GM12878 (cell line): ENCODE data around the gene PDE11A. TPM values are rescaled to one million over a fixed set of nuclear protein-coding genes. Genes with fewer than 3 reads are reported as not detected.

Source experiments
- ATAC-seq: fragments of 200-7000 bp; cut with Tn5 transposase; 3 replicates; pipeline ENCODE4 v1.9.1; 2020; ENCODE audit warnings: mild to moderate bottlenecking, moderate library complexity
- BruUV-seq: library from RNA; stranded (reverse); fragments of 400-500 nt; replicated peaks from 2 replicates; lab custom pipeline; 2021; lab: Mats Ljungman, UMichigan
- CTCF ChIA-PET: fragments of 300-600 bp; sonication (Branson Sonifier 250); formaldehyde crosslinking; extraction: SDS; loops from one replicate; lab custom pipeline; 2021; ENCODE audit warnings: inconsistent platforms; lab: Yijun Ruan, JAX
- POLR2A ChIA-PET: fragments of 350-600 bp; formaldehyde crosslinking; extraction: SDS; loops from one replicate; lab custom pipeline; 2021; ENCODE audit warnings: inconsistent platforms; lab: Charles Lee
- RAD21 ChIA-PET: fragments of 300-600 bp; sonication (Branson Sonifier 250); formaldehyde crosslinking; loops from one replicate; lab custom pipeline; 2023; ENCODE audit warnings: antibody characterized with exemption; ENCODE audit not compliant: unreplicated experiment; lab: Charles Lee
- SMC1A ChIA-PET: fragments of 300-600 bp; sonication (Branson Sonifier 250); formaldehyde crosslinking; loops from one replicate; lab custom pipeline; 2023; ENCODE audit not compliant: unreplicated experiment, uncharacterized antibody; lab: Charles Lee
- DNase-seq: peaks from one replicate; pipeline ENCODE4 v3.0.0-alpha.2; 2011; ENCODE audit warnings: low read depth, low spot score
- FAIRE-seq: peaks from 3 replicates; lab custom pipeline; 2011; peaks lifted over from hg19 to GRCh38; lab: Jason Lieb, UNC
- H2AFZ ChIP-seq: 2 replicates; pipeline ENCODE4 v1.6.0; 2011; ENCODE audit warnings: low read depth, low read length, control low read depth; ENCODE audit not compliant: control insufficient read depth
- H3K27ac ChIP-seq: 2 replicates; pipeline ENCODE4 v1.5.1; 2011; ENCODE audit warnings: control low read depth; ENCODE audit not compliant: control insufficient read depth, insufficient read depth
- H3K27me3 ChIP-seq, 2 experiments: replicated peaks in 1 of 2; 2 replicates each; pipeline versions ENCODE4 v1.6.0 to v1.6.1; 2011; ENCODE audit warnings: low read length in 1 of 2; ENCODE audit not compliant: control insufficient read depth in 2 of 2, insufficient read depth in 2 of 2
- H3K36me3 ChIP-seq, 2 experiments: 2 replicates each; pipeline ENCODE4 v1.5.1; 2011; ENCODE audit warnings: low read length in 1 of 2; ENCODE audit not compliant: control insufficient read depth in 2 of 2, insufficient read depth in 2 of 2
- H3K4me1 ChIP-seq: 2 replicates; pipeline ENCODE4 v1.6.1; 2011; ENCODE audit warnings: mild to moderate bottlenecking, low read length, moderate library complexity, mixed read lengths; ENCODE audit not compliant: control insufficient read depth, insufficient read depth
- H3K4me2 ChIP-seq: 2 replicates; pipeline ENCODE4 v1.6.0; 2011; ENCODE audit warnings: control low read depth; ENCODE audit not compliant: control insufficient read depth, insufficient read depth
- H3K4me3 ChIP-seq: fragments of 200-600 bp; sonication (generic); 2 replicates; pipeline ENCODE4 v1.5.1; 2016
- H3K79me2 ChIP-seq: 2 replicates; pipeline ENCODE4 v1.6.0; 2011; ENCODE audit warnings: low read length; ENCODE audit not compliant: control insufficient read depth, insufficient read depth
- H3K9ac ChIP-seq: 2 replicates; pipeline ENCODE4 v1.8.0; 2011; ENCODE audit warnings: low read length, control low read depth, mixed read lengths; ENCODE audit not compliant: control insufficient read depth, insufficient read depth
- H3K9me3 ChIP-seq: replicated peaks from 3 replicates; pipeline ENCODE4 v1.5.1; 2011; ENCODE audit warnings: mild to moderate bottlenecking, low read length; ENCODE audit not compliant: control insufficient read depth, insufficient read depth
- H4K20me1 ChIP-seq: 2 replicates; pipeline ENCODE4 v1.6.0; 2011; ENCODE audit not compliant: control insufficient read depth, insufficient read depth
- ATF2 ChIP-seq: IDR thresholded peaks from 2 replicates; pipeline ENCODE4 v1.6.1; 2012; ENCODE audit warnings: low read length, inconsistent platforms
- BCLAF1 ChIP-seq: fragments of 450-650 bp; IDR thresholded peaks from 2 replicates; pipeline ENCODE4 v1.6.1; 2017; ENCODE audit warnings: antibody characterized with exemption, mild to moderate bottlenecking, moderate library complexity
- CHD2 ChIP-seq: IDR thresholded peaks from 2 replicates; pipeline ENCODE4 v1.6.1; 2011; ENCODE audit warnings: low read depth, low read length, improper control_type of control experiment, borderline replicate concordance
- DPF2 ChIP-seq: fragments of 450-650 bp; IDR thresholded peaks from 2 replicates; pipeline ENCODE4 v1.6.1; 2017; ENCODE audit warnings: mild to moderate bottlenecking
- FOXK2 ChIP-seq: fragments of 450-650 bp; IDR thresholded peaks from 2 replicates; pipeline ENCODE4 v1.6.1; 2017; ENCODE audit warnings: mild to moderate bottlenecking, moderate library complexity
- FOXM1 ChIP-seq: IDR thresholded peaks from 2 replicates; pipeline ENCODE4 v1.6.1; 2012; ENCODE audit warnings: low read depth, mild to moderate bottlenecking, inconsistent platforms, low read length, moderate library complexity
- HDAC2 ChIP-seq: fragments of 200-600 bp; sonication (generic); IDR thresholded peaks from 2 replicates; pipeline ENCODE4 v1.6.1; 2017
- IRF4 ChIP-seq: IDR thresholded peaks from 2 replicates; pipeline ENCODE4 v1.6.1; 2011; ENCODE audit warnings: low read depth, low read length
- MEF2B ChIP-seq: fragments of 450-650 bp; IDR thresholded peaks from 2 replicates; pipeline ENCODE4 v1.6.1; 2018; ENCODE audit warnings: mild to moderate bottlenecking, moderate library complexity; ENCODE audit not compliant: partially characterized antibody, poor library complexity, severe bottlenecking
- POLR2AphosphoS2 ChIP-seq: IDR thresholded peaks from 2 replicates; pipeline ENCODE4 v1.6.1; 2011; ENCODE audit warnings: low read depth, mild to moderate bottlenecking, low read length, improper control_type of control experiment, moderate library complexity
- RBBP5 ChIP-seq: fragments of 200-600 bp; sonication (generic); conservative IDR thresholded peaks from 2 replicates; pipeline ENCODE4 v1.6.1; 2016
- SMAD1 ChIP-seq: fragments of 450-650 bp; IDR thresholded peaks from 2 replicates; pipeline ENCODE4 v1.6.1; 2018; ENCODE audit warnings: mild to moderate bottlenecking, low read depth; ENCODE audit not compliant: partially characterized antibody
- SRF ChIP-seq, 2 experiments: IDR thresholded peaks; 2 replicates each; pipeline ENCODE4 v1.6.1; 2011; ENCODE audit warnings: low read depth in 2 of 2, low read length in 2 of 2, mild to moderate bottlenecking in 1 of 2, moderate library complexity in 1 of 2
- ZNF207 ChIP-seq: fragments of 450-650 bp; IDR thresholded peaks from 2 replicates; pipeline ENCODE4 v1.6.1; 2014; ENCODE audit warnings: antibody characterized with exemption, mild to moderate bottlenecking, borderline replicate concordance
- ZNF217 ChIP-seq: fragments of 450-650 bp; IDR thresholded peaks from 2 replicates; pipeline ENCODE4 v1.6.1; 2017; ENCODE audit warnings: antibody characterized with exemption, mild to moderate bottlenecking
- ZSCAN29 ChIP-seq: fragments of 450-650 bp; IDR thresholded peaks from 2 replicates; pipeline ENCODE4 v1.6.1; 2017; ENCODE audit warnings: mild to moderate bottlenecking, moderate library complexity
- WGBS: methylation state at CpG from one replicate; pipeline ENCODE4 v1.1.6; 2016; ENCODE audit warnings: low lambda C conversion rate; ENCODE audit not compliant: insufficient replicate concordance, insufficient coverage; ENCODE audit errors: missing lambda C conversion rate; 5-methylcytosine and 5-hydroxymethylcytosine counted together
- in situ Hi-C: fragments of 300-500 bp; cut with MboI; formaldehyde crosslinking; loops from 9 replicates; pipeline ENCODE4 v1.14.3; 2018; ENCODE audit warnings: mixed read lengths
- intact Hi-C: fragments of 100-400 bp; cut with micrococcal nuclease; formaldehyde crosslinking; loops from one replicate; pipeline ENCODE4 v1.14.2; 2022; ENCODE audit not compliant: unreplicated experiment
- polyA plus RNA-seq, 11 experiments: library from polyadenylated mRNA; depleted of rRNA in 4 of 11; unstranded in 6 of 11; stranded (reverse) in 5 of 11; fragments of >200 nt; fragmentation: Nextera tagmentation in 4 of 11; fragmentation: Illumina TruSeq in 1 of 11; extraction: Ambion mirVana in 4 of 11; extraction: Trizol in 1 of 11; gene quantifications; 1 replicate in 1 of 11; 2 replicates in 10 of 11; pipeline versions ENCODE4 v1.2.1 to v1.2.3, GENCODE V29; 2011 to 2016; ENCODE audit warnings: inconsistent platforms in 2 of 11, missing spikeins in 2 of 11, low read depth in 1 of 11
- total RNA-seq, 4 experiments: library from RNA; depleted of rRNA in 3 of 4; stranded (reverse); fragments of >200 nt in 3 of 4; fragmentation: Illumina TruSeq in 1 of 4; extraction: Trizol in 1 of 4; gene quantifications; 2 replicates each; pipeline versions ENCODE4 v1.2.1 to v1.2.3, GENCODE V29; 2013 to 2021
- TF ChIP-seq, protein P1 (sequence below): IDR thresholded peaks from 2 replicates; pipeline ENCODE4 v1.6.1; 2012; ENCODE audit warnings: low read depth, low read length, improper control_type of control experiment
- TF ChIP-seq, protein P2 (sequence below): IDR thresholded peaks from 2 replicates; pipeline ENCODE4 v1.6.1; 2011; ENCODE audit warnings: low read depth, low read length, improper control_type of control experiment, borderline replicate concordance
- TF ChIP-seq, protein P3 (sequence below): fragments of 450-650 bp; IDR thresholded peaks from 2 replicates; pipeline ENCODE4 v1.6.1; 2016; ENCODE audit warnings: mild to moderate bottlenecking

The PDE11A gene
- total and polyA plus RNA-seq, 10 of the 15 experiments (the other 5 are each of a cell fraction or from before 2014, with no cell fraction given), result 0.01 to 0.17 (median 0.06) TPM; not detected in 5

DNA sequence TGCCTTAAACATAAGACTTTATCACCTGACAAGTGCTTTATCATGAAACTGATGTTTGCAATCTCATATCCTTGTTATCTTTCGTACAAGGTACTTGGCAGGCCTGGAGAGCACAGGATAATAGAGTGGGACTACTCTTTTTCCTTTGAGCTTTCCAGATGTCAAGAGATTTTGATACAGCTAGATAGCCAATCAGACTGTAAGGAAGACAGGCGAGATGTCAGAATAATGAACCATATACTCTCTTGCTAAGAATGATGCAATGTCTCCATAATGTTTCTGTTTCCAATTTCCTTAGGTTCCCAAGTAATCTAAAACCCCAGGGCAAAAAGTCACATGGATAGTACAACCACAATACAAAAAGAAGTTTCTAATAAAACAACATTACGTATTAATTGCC lies 313.1 kb downstream of the PDE11A start:
- no peaks in the 10 kb centered on the region for H4K20me1 ChIP-seq
- no peaks in the 10 kb centered on the region for H3K4me1 ChIP-seq
- ATAC-seq (no peak), DNase-seq (no peak), FAIRE-seq (no peak)
- H3K27ac ChIP-seq, result no peak overlapping the region
- H3K4me2 ChIP-seq, result no peak overlapping the region
- no peak overlapping the region for H3K4me3 ChIP-seq
- H3K9ac ChIP-seq, result no peak overlapping the region
- SMC1A ChIA-PET, result no interaction called here
- H3K79me2 ChIP-seq, result no peaks in the 10 kb centered on the region
- WGBS, result 12% methylated on average over 3 of the region's 3 CpGs
- no peak overlapping the region for H2AFZ ChIP-seq
- no TSS peak for BruUV-seq
- H3K9me3 ChIP-seq, result no peaks in the 10 kb centered on the region
- no peaks in the 10 kb centered on the region for H3K36me3 ChIP-seq
- no peaks in the 10 kb centered on the region; a peak in 1 of 4 replicates for H3K27me3 ChIP-seq
- RAD21 ChIA-PET, result no interaction called here
- POLR2A ChIA-PET, result no interaction called here
- in situ Hi-C loops (no loop called here), intact Hi-C loops (no loop called here)
- CTCF ChIA-PET, result interaction anchor here (1.7 kb wide), 1 partner anchor 424 kb away, joined by 11 read pairs; no protein-coding TSS in a partner anchor
- TF ChIP-seq POLR2AphosphoS2, result no peak
- TF ChIP-seq, protein P1, sequence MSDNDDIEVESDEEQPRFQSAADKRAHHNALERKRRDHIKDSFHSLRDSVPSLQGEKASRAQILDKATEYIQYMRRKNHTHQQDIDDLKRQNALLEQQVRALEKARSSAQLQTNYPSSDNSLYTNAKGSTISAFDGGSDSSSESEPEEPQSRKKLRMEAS, result no peak
- TF ChIP-seq, protein P2, sequence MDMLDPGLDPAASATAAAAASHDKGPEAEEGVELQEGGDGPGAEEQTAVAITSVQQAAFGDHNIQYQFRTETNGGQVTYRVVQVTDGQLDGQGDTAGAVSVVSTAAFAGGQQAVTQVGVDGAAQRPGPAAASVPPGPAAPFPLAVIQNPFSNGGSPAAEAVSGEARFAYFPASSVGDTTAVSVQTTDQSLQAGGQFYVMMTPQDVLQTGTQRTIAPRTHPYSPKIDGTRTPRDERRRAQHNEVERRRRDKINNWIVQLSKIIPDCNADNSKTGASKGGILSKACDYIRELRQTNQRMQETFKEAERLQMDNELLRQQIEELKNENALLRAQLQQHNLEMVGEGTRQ, result no peak
- no peak for TF ChIP-seq RBBP5
- no peak for TF ChIP-seq FOXK2
- no peak for TF ChIP-seq SRF (IDR thresholded peaks at IDR 0.05; ENCODE audit: low read depth in 2 of 2, low read length in 2 of 2)
- no peak for TF ChIP-seq CHD2
- no peak for TF ChIP-seq SMAD1
- TF ChIP-seq ATF2, result no peak
- TF ChIP-seq, protein P3, sequence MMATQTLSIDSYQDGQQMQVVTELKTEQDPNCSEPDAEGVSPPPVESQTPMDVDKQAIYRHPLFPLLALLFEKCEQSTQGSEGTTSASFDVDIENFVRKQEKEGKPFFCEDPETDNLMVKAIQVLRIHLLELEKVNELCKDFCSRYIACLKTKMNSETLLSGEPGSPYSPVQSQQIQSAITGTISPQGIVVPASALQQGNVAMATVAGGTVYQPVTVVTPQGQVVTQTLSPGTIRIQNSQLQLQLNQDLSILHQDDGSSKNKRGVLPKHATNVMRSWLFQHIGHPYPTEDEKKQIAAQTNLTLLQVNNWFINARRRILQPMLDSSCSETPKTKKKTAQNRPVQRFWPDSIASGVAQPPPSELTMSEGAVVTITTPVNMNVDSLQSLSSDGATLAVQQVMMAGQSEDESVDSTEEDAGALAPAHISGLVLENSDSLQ, result no peak
- no peak for TF ChIP-seq FOXM1
- no peak for TF ChIP-seq ZNF207
- TF ChIP-seq ZNF217, result no peak
- no peak for TF ChIP-seq BCLAF1
- no peak for TF ChIP-seq ZSCAN29
- TF ChIP-seq IRF4, result no peak
- TF ChIP-seq MEF2B, result no peak
- no peak for TF ChIP-seq DPF2
- no peak for TF ChIP-seq HDAC2
